NCI-H748 (cell line): Measurements from ENCODE around the gene FAM107A.
A peak's percentile ranks its signal among the peaks of the same experiment; 100 is the strongest.

Experiments
- DNase-seq: peaks from one replicate; lab custom pipeline; 2025; ENCODE audit not compliant: unreplicated experiment; lab: John Stamatoyannopoulos, UW

FAM107A gene, protein sequence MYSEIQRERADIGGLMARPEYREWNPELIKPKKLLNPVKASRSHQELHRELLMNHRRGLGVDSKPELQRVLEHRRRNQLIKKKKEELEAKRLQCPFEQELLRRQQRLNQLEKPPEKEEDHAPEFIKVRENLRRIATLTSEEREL

DNA sequence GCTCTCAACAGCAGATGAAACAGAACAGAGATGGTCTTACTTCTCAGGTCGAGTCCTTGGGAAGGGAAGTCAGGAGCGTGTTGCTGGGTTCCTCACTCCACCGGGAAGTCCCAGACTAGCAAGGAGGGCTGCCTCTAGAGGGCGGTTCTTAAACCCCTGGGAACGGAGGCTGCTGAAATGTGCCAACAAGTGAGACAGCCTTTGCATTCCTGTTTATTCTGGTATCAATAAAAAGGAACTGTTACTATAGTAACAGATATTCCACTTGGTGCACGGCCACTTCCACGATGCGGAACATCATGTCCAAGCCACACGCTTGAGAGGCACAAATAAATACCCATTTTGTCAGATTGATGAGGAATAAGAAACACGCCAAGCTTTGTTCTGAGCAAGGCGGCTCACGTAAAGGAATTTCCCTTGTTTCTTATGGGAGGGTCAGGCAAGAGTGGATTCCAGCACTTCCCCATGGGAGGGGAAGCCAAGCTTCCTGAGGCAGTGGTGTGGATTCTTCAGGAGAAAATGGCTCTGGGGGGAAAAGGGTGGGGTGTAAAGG is at the start of gene FAM107A:
FAM107A (minus strand) TSS at position 123 of the 553 bp plus-strand sequence. CDS start 7,531 bp downstream, outside the sequence.
- DNase-seq: no peak

DNA sequence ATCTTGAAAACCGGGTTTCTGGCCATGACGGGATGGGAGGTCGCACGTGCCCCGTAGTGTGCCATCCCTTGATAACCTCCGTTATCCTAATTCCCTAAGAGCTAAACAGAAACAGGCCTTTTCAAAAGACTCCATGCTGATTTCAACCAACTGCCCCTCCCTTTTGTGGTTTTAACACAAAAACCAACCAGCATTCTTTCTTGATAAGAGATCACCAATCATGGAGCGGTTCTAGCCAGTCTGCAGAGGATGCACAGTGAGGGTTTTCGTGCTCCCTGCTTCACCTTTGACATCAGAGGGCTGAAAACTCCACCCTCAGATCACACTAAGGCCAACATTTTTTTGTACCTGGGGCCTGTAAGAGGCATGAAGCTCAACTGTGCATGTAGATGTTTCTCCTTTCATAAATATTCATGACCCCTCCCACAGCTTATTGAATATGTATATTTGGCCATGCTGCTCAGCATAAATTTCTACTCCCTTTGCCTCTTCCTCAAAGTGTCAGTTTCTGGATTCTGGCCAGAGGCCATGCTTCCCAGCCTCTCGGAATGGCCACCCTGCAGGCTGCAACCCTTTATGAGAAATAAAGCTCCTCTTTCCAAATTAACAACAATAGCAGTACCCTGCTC is 48.1 kb upstream of the FAM107A start:
- DNase-seq: no peak

DNA sequence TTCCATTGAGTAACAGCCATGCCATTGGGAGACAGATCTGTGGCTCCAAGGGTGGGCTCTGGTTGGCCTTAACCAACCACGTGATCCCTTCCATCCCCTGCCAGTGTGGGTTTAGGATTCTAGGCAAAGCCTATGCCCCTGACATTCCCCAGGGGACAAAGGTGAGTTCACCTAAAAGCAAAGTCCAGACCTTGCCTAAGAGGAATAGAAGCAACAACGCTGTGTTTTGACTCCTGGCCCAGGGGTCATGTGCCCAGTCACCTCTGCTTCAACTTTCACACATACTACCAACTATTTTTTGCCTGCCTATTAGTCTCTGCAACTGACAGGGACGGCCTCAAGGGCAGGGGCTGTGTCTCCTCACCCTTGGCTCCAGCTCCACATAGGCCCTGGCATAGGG is 47.4 kb upstream of the FAM107A start:
- no peak for DNase-seq

DNA sequence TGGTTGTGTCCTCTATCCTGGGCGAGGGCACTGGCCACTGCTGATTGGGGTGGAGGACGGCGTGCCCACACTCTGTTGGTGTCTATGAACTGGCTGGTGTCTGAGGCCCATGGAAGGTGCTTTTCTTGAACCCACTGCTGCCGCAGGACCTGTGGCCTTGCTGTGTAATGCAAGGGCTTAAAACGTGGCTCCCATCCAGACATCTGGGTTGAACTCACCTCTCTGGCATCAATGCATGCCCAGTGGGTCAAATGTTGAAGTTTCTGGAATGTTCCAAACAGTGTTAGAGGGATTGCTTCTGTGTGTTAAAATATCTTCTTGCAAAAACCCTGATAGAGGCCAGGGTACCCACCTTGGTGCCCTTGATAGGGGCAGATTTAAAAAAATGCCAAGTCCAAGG is 46.8 kb upstream of the FAM107A start:
- DNase-seq: no peak

DNA sequence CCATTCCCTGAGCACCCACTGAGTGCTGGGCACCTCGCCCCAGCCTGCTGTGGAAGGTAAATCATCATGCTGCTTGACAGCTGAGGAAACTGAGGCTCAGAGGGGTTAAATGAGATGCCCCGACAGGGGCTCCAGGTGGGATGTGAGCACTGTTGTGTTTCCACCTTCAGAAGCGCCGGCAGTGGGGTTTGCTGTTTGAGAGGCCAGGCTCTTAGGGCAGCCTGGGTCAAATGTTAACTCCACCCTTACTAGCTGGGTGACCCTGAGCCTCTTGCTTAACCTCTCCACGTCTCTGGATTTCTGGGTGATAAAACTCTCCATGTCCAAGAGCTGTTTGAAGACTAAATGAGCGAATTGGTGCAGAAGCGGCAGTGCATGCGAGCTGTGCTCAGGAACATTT is 46.3 kb upstream of the FAM107A start:
- DNase-seq: no peak

DNA sequence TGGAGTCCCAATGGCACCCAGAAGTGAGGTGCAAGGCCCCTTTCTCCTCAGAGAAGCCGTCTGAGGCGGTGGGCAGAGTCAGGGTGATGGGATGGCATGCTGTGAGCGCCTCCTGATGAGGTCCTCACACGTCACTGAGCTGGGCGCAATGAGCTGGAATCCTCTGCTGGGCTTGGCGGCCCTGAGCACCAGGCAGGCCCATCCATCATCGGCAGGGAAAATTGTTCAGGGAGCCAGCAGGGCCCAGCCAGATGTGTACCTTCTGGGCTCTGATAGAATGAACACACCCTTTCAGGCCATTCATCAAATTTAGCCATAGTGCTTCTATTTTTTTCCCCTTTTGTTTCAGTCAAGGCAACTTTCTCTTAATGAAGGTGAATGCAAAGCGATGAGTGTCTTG is 45.7 kb upstream of the FAM107A start:
- DNase-seq: no peak

DNA sequence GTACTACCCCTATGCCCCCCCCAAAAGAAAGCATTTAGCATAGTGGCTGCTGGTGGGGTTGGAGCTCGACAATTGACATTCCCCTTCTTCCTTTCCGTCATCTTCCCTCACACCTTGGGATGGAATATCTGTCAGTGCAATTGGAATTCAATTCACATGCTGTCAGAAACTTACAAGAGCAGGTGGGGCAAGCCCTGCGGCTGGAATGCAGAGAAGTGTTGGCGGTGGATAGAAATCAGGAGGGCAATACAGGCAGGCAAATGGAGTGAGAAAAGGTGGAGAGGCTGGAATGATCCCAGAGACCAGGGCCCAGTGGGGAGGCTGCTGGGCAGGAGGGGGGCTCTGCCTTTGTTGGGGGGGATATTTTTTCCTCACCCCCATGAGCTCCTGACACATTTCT is 45.2 kb upstream of the FAM107A start:
- DNase-seq: no peak

DNA sequence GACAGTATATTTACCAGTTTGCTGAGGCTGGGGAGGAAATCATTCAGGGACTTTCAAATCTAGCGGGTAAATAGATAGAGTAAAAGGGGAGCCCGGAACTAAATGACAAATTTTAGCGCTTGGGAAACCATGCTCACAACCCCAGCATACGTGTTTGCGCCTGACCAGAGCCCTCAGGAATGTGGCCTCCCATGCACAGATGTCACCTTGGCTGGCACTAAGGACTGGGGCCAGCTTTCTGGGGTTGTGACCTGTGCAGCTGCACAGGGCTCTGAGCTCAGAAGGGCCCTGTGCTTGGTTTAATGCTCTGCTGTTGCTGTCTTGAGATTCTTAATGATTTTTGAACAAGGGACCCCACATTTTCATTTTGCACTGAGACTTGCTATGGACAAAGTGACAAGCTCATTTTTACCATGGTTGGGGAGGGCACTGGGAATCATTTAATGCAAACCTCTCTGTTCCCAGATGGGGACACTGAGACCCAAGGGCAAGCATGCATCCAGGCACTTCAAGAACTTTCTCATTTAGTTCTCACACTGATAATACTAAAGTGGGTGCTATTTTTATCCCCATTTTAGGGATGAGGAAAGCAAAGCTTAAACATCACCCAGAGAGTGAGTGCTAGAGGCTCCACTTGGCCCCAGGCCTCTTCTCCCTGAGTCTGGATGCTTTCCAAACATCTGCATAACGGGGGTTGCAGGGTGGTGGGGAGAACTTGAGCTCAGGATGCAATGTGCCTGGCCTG is 44.1 kb upstream of the FAM107A start:
- DNase-seq: no peak

DNA sequence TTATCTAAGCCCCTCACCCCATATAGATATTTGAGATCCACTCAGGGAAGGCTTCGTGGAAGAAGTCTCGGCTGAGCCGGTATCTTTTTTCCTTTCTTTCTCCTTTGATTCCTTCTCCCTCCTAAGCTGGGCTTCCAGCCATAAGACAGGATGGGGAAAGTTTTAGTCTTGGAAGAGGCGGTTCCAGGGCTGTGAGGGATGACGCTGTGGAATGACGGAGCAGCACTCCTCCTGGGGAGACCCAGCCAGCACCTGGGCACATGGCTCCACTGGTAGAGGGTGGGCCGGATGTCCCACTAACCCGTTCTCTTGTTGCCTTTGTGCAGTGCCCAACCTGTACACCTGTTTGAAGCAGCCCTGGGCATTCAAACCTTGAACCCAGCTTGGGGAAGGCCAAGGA is 43.2 kb upstream of the FAM107A start:
- no peak for DNase-seq

DNA sequence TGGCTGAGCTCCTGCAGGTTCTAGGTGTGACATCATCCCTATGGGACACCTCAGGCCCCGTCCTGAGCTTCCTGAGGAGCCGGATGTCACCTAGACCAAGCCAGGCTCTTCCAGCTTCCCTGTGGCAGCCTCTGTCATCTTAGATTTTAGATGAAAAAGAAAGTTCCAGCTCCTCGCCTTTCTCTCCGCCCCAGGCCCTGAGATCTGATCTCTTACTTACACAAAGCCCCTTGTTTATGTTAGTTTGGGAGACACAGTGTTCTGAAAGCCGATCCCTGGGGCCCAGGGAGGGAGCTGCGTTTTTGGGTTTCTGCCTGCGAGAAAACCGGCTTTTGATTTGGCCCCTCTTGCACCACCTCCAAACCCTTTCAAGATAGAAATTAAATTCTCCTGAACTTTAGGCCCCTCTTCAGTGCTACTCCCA is 40.2 kb upstream of the FAM107A start:
- no peak for DNase-seq

DNA sequence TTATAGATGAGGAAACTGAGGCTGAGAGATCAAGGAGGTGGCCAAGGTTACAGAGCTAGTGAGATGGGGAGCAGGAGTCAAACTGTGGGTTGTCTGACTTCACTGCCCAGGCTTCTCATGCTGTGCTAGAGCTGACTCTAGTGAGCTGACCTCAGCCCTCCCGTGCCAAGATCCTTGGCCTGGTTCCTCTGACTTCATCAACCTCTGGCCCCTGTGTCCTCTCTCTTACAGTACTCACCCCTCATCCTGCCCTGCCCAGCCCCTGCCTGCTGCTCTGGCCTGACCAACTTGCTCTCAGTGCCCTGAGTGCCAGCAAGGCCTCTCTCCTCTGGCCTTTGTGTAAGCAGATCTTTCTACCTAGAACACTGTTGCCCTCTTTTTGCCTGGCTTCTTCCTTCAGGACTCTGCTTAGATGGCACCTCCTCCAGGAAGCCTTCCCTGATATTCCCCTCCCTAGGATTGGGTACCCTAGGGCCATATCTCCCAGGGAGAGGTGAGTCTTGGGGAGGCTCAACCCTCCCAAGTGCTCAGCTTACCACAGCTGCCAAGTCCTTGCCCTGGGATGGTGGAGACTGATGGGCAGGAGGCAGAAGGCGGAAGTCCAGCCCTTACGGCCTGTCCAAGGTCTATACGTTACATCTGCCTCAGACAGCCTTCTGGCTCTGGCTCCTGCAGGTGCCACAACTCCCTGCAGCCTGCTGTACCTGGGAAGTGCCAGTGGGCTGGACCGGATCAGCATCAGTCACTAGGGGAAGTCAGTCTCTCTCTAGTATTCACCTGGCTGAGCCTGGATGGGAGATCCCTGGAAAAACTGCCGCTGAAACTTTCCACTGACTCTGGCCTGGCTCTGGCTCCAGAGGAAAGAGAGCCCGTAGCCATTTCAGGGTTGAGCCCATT is 36.3 kb upstream of the FAM107A start:
- DNase-seq: no peak

DNA sequence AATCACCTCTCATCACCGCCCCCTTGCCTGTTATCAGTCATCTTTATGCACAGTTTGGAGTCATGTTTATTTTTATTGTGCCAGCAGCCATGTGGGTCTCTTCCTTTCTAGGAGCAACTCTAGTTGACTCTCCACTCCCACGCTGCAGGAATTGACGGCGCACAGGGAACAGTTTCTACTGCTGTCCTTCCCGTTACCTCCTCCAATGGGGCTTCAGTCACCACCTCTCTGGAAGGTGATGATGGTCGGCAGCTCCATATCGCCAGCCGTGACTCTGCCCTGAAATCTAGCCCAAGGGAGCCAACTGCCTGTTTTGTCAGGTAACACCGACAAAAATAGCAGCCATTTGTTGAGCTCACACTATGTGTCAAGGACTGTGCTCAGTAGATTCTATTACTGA is 35.6 kb upstream of the FAM107A start:
- DNase-seq: no peak

DNA sequence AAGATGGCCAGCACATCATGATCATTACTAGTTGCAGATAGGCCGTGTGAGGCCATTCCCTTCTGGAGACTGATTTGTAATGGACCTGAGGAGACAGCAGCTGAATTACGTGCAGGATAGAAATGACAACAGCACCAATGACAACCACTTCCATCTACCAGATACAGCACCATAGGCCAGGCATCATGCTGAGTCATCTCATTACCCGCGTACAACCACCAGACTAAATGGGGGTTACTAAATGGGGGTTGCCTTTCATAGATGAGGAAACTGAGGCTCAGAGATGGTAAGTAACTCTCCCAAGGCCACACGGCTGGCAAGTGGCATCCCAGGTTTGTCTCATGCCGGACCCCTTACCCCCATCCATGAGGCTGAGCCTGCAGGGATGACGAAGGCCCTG is 32.8 kb upstream of the FAM107A start:
- no peak for DNase-seq

DNA sequence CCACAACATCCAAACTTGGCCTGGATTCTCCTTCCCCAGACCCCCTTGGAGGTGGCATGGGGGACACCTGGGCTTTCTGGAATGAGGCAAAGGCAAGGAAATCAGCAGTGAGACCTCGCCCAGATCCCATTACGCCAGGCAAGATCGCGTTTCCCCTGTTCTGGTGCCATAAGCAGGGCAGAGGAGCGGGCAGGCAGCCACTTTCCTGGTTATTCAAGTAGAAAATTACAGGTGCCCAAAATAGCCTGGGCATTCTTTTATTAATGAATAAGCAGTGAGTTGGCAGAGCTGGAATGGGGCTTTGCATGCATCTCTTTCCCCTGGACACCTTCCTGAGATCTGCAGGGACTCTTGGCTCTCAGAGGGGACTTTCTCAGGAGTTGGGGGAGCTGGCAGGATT is 31.5 kb upstream of the FAM107A start:
- DNase-seq: peak; percentile 27

DNA sequence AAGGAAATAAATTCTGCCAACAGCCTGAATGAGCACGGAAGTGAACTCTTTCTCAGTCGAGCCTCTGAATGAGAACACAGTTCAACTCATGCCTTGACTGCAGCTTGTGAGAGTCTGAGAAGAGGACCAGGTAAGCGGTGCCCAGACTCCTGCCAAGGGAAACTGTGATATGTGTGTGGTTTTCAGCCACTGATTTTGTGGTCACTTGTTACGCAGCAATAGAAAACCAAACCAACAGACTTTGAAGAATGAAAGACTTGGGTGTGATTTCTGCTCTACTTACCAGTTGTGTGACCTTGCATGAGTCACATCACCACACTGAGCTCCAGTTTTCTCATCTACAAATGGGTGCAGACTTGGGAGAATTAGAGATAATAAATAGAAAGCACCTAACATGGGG is 30.6 kb upstream of the FAM107A start:
- DNase-seq: no peak

DNA sequence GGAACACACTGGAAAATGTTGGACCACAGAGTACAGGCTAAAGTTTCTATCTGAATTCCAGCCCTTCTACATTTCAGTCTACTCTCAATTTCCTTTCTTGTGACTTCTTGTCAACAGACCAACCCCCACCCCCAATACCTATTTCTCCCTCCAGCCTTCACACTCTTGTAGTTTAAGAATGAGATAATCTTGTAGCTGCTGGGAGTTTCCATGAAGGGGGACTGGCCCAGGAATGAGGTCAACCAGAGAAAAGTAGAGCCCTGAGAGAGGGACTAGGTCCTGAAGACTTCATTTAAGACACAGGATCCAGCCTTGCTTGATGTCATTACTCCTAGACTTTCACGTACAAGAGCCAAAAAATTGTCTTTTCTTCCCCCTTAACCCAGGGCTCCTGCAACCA is 29.5 kb upstream of the FAM107A start:
- no peak for DNase-seq

DNA sequence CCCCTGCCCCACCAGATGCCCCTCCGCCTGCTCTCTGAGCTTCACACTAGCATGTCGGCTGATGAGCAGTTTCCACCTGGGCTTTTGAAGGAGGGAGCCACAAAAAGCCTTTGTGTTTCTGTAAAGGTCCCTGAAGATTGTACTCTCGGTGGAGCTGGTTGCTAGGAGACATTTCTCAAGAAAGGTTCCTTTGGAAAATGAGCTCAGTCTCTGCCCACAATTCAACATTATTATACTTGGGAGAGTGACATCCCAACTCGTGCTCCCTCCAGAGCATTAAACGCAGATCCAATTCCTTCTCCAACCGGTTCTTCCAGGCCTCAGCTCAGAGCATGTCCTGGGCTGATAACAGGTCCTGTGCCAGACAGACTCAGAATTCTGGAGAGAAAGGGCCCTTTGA is 26.8 kb upstream of the FAM107A start:
- no peak for DNase-seq

DNA sequence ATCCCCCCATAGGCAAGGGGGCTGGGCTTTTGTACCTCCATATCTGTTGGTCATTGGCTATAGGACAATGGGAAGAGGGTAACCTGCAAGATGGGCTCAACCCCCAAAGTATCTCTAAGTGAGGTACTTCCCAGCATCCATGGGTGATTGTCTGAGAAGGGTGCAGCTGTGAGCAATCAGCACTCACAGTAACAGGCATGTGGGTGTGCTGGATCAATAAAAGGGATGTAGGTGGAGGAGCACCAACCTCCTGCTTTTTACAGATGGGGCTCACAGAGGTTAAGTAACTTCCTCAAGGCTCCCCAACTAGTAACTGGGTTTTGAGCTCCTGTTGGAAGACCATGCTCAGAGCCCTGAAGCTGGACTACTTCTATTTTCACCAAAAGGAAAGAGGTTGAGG is 26.4 kb upstream of the FAM107A start:
- no peak for DNase-seq

DNA sequence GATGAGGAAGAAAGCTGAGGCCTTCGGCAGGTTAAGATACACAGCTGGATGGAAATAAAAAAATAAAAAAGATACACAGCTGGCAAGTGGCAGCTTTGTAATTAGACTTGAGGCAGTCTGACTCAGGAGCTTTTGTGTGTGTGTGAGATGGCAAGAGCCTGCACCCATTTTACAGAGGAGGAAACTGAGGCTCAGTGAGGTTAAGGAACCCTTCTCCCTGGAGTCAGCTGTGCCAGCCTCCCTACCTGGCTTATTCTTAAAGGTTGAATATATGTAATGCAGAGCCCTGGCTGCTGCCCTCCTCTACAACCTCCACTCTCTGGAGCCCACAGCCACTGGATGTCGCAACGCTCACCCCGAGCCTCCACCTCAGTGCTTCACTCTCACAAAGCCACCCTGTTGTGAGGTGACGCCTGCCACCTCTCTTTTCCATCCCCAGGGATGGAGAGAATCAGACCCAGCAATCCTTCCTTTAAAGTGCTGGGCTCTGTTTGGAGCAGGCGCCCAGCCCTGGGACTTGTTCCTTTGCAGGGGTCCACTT is 20.6 kb upstream of the FAM107A start:
- no peak for DNase-seq

DNA sequence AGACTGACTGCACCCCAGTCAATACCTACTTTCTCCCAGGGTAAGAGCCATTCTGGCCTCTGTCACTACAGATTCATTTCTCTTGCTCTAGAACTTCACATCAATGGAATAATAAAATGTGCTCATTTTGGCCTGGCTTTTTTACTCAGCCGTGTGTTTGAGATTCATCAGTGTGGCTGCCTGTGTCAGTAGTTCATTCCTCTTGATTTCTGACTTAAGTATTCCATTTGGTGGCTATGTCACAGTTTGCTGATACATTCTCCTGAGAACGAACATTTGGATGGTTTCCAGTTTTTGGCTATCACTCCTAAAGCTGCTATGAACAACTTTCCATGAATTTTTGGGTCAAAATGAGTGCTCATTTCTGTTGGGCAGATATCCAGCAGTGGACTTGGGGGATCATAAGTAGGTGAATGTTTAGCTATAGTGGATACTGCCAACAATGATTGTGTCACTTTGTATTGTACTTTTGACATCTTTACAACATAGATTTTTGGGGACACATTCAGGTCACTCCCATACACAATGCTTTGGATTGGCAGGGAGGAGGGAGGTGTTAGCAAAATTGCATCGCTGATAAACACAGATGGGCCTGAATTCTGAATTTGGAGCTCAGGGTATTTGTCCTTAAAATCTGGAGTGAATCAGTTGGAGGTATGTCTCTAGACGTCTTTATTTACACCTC is 19.8 kb upstream of the FAM107A start:
- no peak for DNase-seq
